SW480 (cell line): ENCODE measurements around the gene SLMAP.

Experiments used
- DNase-seq: peaks from one replicate; pipeline ENCODE4 v3.0.0-alpha.2; 2016; ENCODE audit warnings: low spot score

Gene SLMAP

GRCh38 chr3:57942388-57942787, 186.3 kb downstream of the SLMAP start:
- no peak for DNase-seq

GRCh38 chr3:57942872-57943283, 186.8 kb downstream of the SLMAP start:
- DNase-seq: no peak

GRCh38 chr3:57943525-57944495, 187.7 kb downstream of the SLMAP start:
- DNase-seq: no peak

GRCh38 chr3:57946970-57947381, 190.9 kb downstream of the SLMAP start:
- no peak for DNase-seq

- DNase-seq: no peak
Measured at GRCh38 chr3:57948080-57948671, 192.1 kb downstream of the SLMAP start.

- peak; percentile 93 for DNase-seq
Measured at GRCh38 chr3:57948781-57949242, 192.7 kb downstream of the SLMAP start.

- DNase-seq: no peak
Measured at GRCh38 chr3:57949344-57949743, 193.2 kb downstream of the SLMAP start.

- peak; percentile 74 for DNase-seq
Measured at GRCh38 chr3:57949785-57950615, 193.9 kb downstream of the SLMAP start.

GRCh38 chr3:57951066-57951882, 195.2 kb downstream of the SLMAP start:
- peak; percentile 72 for DNase-seq

- peak; percentile 82 for DNase-seq
Measured at GRCh38 chr3:57952208-57952631, 196.1 kb downstream of the SLMAP start.

GRCh38 chr3:57952651-57953050, 196.5 kb downstream of the SLMAP start:
- DNase-seq: no peak

GRCh38 chr3:57953576-57953975, 197.5 kb downstream of the SLMAP start:
- DNase-seq: no peak

- DNase-seq: no peak
Measured at GRCh38 chr3:57956119-57956832, 200.2 kb downstream of the SLMAP start.

GRCh38 chr3:57956833-57957174, 200.7 kb downstream of the SLMAP start:
- no peak for DNase-seq

- no peak for DNase-seq
Measured at GRCh38 chr3:57957824-57958223, 201.7 kb downstream of the SLMAP start.

- peak; percentile 76 for DNase-seq
Measured at GRCh38 chr3:57958642-57959422, 202.7 kb downstream of the SLMAP start.

GRCh38 chr3:57959423-57960173, 203.5 kb downstream of the SLMAP start:
- DNase-seq: peak; percentile 87

GRCh38 chr3:57960174-57960505, 204.0 kb downstream of the SLMAP start:
- DNase-seq: no peak

GRCh38 chr3:57961177-57961827, 205.2 kb downstream of the SLMAP start:
- no peak for DNase-seq
